Non-pigmented ciliary epithelial cell (primary cell): ENCODE data around the gene ROS1.

ENCODE experiments used
- DNase-seq: peaks from one replicate; pipeline ENCODE4 v3.0.0-alpha.2; 2010; ENCODE audit warnings: low read depth

ROS1 gene

GRCh38 chr6:117309069-117309468 lies 116.7 kb downstream of the ROS1 start:
- no peak for DNase-seq

- no peak for DNase-seq
Measured at GRCh38 chr6:117307655-117308054, 118.1 kb downstream of the ROS1 start.

DNA sequence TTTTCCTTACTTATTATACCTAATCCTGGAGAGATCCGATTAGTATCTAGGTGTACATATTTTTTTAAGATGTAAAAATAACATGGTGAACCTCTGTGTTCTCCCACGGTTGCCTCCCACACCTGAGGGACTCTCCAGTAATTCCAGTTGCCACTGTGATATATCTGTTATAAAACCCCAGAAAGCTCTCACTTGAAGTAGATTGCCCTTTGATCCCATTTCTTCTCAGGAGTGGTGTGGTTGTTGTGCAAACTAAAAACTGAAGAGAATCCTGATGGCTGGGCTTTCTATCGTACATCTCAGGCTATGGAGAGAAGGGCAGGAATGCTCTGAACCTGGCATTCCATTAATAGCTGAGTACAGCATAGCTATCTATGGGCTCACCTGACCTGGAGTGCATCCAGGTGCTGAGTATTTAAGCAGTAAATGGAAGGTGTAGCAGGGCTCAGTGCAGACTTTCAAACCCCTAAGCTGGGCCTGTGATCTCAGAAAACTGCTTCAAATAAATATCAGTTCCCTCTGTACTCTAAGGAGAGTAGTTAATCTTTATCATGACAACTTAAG lies 119.4 kb downstream of the ROS1 start:
- DNase-seq, result no peak

- DNase-seq, result no peak
Measured at GRCh38 chr6:117304446-117304845, 121.3 kb downstream of the ROS1 start.

- DNase-seq, result no peak
Measured at GRCh38 chr6:117303323-117303722, 122.4 kb downstream of the ROS1 start.

DNA sequence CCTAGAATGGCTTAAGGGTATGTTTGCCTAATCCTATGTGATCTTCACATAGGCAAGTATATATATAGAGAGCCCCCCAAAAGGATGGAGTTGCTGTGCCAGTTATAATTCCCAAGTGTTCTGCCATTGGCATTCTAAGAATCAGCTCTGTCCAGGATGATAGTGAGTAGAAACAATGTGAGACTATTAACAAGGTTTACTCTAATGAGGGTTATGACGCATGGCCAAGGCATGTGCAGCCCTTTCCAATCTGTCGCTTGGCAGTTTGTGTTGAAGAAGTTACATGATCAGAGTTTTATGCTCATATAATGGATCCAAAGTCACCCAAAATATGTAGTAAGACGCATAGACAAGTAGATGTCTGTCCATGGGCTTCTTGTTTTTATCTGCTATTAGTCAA lies 126.8 kb downstream of the ROS1 start:
- no peak for DNase-seq

GRCh38 chr6:117290173-117290846 lies 135.4 kb downstream of the ROS1 start:
- no peak for DNase-seq

GRCh38 chr6:117288083-117288715 lies 137.5 kb downstream of the ROS1 start:
- DNase-seq, result no peak

DNA sequence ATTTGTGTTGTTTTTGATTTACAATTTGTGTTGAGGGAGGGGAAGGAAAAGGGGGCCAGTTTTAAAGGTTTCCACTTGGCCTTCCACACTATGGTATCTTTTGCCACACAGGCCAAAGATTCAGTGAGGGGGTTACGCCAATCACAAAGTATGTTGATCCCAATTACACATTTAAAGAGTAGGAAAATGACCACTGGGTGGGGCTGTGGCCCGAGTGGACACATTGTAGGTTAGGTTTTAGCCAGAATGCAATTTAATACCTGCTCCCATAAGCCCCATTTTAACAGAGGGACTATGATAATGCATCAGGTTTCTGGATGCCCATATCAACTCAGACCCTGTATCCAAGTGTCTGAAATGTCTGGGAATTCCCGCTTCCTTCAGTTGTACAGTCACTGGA lies 144.8 kb downstream of the ROS1 start:
- DNase-seq, result no peak

- DNase-seq, result no peak
Measured at GRCh38 chr6:117276778-117277316, 148.9 kb downstream of the ROS1 start.

DNA sequence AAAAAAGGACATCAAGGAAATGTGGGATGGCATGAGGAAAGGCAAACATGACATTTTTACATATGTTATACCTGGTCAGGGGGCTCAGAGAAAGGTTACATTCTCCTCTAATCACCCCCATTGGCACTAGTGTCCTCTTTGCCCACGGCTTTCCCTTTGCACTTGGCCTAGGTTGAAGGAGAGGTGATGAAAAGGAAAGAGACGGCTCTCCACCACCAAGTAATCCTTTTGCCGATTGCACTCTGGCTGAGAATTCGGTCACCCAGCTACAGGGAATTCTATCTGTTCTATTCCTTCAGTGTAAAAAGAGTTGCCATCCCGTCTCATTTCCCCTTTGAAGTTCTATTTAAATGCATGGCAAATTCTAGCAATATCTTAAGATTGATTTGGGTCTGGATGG lies 150.0 kb downstream of the ROS1 start:
- DNase-seq, result no peak

DNA sequence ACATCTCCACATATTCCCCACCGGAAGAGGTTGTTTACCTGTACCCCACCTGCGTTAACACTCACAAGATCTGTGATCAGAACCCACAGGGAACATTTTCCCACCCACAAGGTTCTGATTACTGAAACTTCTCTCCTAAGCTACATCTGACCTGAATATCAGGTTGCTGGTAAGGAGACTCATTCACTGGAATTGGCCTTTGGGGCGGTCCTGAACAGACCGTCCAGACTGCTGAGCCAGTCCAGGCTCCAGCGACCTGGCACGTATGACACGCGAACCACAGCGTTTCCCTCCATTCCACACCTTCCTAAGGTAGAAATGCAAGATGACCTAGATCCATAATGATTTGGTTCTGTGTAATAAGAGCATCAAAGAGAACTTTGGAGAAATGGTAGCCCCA lies 150.5 kb downstream of the ROS1 start:
- DNase-seq, result no peak

GRCh38 chr6:117272891-117273290 lies 152.9 kb downstream of the ROS1 start:
- DNase-seq, result no peak

GRCh38 chr6:117272032-117272866 lies 153.5 kb downstream of the ROS1 start:
- no peak for DNase-seq

DNA sequence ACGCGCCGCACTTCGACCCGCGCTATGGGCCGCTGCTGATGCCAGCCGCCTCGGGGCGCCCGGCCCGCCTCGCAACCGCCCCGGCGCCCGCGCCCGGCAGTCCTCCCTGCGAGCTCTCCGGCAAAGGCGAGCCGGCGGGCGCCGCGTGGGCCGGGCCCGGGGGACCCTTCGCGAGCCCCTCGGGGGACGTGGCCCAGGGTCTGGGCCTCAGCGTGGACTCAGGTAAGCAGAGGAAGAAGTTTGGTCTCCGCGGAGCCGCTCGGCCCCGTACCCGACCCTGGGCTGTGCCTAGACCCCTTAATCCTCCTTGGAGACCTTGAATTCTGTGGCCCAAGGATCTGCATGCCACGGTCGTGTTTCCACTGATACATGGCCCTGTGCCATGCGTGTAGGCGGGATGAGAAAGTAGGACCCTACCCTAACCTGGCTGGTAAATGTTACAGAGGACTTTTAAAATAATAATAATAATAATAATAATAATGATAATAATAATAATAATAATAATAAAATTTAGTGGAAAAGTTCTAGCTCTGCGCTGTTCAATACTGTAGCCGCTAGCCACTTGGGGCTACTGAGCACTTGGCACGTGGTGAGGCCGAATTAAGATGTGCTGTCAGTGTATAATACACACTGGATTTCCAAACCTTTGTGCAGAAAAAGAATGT lies 154.8 kb downstream of the ROS1 start:
- no peak for DNase-seq

DNA sequence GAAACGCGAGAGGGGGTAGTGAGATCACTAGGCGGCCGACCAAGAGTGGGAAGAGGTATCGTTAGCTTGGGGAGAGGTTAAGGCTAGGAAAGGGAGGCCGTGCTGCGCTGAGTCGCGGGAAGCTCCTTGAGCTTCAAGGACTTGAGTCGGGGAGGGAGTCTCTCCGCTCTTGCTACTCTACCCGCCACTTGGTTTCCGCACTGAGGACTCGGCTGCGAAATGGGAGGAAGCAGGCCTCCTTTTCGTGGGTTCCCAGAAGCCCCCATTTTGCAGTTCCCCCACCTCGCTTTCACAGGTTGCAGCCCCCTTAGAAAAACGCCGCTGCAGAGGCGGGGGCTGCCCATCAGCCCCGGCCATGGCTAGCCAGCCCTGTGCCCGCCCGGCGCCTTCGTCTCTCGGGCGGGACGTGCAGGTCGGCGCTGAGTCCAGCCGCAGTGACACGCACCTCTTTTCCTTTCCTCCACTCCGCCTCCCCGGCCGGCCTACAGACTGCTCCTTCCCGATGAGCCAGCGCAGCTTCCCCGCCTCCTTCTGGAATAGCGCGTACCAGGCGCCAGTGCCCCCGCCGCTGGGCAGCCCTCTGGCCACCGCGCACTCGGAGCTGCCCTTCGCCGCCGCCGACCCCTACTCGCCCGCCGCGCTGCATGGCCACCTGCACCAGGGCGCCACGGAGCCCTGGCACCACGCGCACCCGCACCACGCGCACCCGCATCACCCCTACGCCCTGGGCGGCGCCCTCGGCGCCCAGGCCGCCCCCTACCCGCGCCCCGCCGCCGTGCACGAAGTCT lies 155.5 kb downstream of the ROS1 start:
- no peak for DNase-seq

DNA sequence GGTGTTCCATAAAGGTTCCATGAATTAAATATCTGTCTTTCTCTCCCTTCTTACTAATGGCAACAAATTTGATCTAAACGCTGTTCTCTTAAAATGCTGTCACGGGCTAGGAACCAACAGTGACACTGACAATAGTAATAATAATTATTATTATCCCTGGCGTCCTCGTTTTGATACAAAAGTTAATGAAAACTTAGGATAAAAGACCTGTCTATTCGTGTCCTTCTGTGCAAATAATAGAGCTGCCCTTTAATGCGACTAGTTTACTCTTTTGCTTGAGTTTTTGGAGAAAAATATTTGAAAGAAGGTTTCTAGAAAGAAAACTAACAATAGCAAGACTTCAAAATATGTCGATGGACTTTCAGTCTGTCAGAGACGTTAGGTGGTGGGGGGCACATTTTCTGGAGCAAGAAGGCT lies 156.1 kb downstream of the ROS1 start:
- DNase-seq, result no peak

- no peak for DNase-seq
Measured at GRCh38 chr6:117268924-117269323, 156.8 kb downstream of the ROS1 start.

DNA sequence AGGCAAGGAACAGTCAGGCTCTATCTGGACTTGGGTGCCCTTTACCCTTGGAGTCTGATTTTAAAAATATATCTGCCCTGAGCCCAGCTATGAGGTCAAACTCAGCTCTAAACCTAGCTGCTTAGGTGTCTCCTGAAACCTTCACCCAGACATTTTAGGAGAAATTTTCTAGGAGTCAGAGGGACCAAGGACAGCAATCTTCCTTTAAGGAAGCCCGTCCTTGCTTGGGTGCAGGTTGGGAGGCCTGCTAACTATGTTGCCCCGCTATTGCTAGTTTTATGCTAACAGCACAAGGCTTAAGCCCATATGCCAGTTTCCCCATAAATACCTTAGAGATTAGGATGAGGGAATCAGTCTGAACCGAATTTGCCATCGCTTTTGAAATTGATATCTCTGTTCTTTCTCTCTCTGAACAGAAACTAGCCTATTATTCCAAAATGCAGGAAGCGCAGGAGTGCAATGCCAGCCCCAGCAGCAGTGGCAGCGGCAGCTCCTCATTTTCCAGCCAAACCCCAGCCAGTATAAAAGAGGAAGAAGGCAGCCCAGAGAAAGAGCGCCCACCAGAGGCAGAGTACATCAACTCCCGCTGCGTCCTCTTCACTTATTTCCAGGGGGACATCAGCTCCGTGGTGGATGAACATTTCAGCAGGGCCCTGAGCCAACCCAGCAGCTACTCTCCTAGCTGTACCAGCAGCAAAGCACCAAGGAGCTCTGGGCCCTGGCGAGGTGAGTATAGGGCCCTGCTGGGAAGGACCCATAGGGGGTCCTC lies 157.8 kb downstream of the ROS1 start:
- DNase-seq, result no peak

DNA sequence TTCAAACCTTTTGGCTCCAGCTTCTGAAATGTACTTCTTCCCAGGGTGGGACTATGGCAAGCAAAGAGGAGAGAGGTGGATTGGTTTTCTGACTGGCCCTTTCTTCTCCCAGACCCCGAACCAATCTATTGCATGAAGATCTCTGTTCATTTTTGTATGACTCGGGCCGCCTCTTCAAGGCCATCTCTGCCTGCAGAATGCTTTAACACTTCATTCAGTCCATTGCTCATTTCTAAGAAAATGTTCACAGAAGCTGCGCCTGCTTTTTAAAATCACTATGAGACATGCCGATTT lies 158.7 kb downstream of the ROS1 start:
- no peak for DNase-seq
